ENCODE measurements around the gene LPCAT1.
"Not testable (repeated sequence)": the region's sequence is repeated elsewhere in the genome, so short reads cannot be mapped to it uniquely, and the experiment has no call there.

Gene LPCAT1, protein sequence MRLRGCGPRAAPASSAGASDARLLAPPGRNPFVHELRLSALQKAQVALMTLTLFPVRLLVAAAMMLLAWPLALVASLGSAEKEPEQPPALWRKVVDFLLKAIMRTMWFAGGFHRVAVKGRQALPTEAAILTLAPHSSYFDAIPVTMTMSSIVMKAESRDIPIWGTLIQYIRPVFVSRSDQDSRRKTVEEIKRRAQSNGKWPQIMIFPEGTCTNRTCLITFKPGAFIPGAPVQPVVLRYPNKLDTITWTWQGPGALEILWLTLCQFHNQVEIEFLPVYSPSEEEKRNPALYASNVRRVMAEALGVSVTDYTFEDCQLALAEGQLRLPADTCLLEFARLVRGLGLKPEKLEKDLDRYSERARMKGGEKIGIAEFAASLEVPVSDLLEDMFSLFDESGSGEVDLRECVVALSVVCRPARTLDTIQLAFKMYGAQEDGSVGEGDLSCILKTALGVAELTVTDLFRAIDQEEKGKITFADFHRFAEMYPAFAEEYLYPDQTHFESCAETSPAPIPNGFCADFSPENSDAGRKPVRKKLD

DNA sequence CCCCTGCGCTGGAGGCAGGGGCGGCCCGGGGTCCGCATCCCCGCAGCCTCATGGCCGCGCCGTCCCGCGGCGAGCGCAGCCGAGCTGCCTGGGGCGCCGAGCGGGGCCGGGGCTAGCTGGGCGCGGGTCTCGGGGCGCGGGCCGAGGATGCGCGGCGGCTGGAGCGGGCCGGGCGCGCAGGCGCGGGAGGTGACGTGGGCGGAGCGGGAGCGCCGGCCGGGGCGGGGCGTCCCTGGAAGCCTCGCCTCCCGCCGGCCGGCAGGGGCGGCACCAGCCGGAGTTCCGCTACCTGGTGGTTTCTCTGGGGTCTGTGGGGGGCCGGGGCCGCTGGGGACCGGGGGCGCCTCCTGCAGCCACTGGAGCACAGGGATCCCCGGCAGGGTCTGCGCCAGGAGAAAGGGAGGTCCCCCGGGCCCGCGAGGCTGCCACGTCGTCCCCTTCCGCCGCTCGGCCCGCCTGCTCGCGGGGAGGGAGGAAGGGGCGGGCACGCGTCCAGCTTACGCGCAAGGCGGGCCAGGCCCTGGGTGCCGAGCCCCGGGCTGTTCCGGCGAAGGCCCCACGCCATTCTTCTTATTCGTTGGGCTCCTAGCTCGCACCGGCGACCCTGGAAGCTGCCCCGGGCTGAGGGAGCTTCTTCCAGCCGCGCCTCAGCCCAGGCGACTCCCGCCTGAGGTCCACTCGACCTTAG lies at the start of gene LPCAT1:
TSS of gene LPCAT1 (minus strand) at position 168 of the 688 bp plus-strand sequence. CDS start at position 52, 116 bp downstream.
- no peak for DNase-seq (ENCODE audit: low read depth)

DNA sequence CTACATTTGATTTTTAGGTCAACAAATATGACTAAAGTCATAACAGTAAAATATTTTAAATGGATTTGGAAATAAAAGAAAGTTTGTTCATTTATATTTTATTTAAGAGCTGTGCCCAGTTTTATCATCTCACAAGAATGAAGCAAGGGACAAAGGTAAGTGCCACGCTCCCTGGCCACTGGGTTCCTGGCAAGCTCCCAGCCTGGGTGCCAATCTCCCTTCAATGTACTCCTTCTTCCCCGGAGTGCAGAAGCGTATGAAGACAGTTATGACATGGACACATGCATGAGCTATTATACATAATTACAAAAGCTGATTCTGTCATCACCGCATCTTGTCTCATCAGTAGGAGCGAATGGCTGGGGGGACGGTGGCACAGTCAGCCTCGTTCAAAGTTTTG lies 48.1 kb upstream of the LPCAT1 start:
- DNase-seq (ENCODE audit: low read depth) = not testable (repeated sequence)

DNA sequence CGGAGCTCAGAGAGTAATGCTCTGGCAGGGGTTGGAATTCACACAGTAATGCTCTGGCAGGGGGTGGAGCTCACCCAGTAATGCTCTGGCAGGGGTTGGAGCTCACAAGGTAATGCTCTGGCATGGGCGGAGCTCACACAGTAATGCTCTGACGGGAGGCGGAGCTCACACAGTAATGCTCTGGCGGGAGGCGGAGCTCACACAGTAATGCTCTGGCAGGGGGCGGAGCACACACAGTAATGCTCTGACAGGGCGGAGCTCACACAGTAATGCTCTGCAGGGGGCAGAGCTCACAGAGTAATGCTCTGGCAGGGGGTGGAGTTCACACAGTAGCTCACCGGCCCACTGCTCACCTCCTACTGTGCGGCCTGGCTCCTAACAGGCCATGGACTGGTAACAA lies 47.2 kb upstream of the LPCAT1 start:
- DNase-seq (ENCODE audit: low read depth) = no peak

DNA sequence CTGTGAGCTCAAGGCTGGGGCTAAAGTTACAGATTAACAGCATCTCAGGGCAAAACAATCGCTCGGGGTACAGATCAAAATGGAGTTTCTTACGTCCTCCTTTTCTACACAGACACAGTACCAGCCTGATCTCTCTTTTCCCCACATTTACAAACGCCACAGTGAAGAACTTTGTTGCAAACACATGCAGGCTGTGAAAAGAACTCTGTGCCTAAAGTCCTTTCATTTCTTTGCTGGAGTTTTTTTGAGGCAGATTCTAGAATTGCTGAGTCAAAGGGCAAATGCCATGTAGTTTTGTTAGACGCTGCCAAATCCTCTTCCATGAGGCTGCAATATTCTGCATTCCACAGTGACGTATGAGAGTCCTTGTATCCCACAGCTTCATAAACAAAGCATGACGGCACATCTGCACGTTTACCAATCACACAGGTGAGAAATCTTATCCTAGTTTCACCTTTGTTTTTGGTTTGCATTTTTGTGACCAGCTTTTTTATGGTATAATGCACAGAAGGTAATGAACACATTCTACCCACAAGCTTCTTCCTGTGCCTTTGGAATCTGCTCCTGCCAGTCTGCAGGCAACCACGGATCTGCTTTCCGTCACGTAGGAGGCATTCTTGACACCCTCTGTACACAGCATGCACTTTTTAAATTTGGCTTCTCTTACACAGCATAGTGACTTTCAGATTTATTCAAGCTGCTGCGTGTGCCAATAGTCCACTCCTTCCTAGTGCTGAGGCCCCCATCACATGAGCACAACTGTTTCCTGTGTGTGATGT lies 44.6 kb upstream of the LPCAT1 start:
- DNase-seq (ENCODE audit: low read depth) = peak; percentile 71

DNA sequence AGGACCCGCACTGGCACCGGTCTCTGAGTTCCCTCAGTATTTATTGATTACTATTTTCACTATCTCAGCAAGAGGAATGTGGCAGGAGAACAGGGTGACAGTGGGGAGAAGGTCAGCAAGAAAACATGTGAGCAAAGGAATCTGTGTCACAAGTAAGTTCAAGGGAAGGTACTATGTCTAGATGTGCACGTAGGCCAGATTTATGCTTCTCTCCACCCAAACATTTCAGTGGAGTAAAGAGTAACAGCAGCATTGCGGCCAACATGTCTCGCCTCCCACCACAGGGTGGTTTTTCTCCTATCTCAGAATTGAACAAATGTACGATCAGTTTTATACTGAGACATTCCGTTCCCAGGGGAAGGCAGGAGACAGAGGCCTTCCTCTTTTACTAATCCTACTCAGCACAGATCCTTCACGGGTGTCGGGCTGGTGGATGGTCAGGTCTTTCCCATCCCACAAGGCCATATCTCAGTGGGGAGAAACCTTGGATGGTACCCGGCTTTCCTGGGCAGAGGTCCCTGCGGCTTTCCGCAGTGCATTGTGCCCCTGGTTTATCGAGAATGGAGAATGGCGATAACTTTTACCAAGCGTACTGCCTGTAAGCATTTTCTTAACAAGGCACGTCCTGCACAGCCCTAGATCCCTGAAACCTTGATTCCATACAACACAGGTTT lies 43.9 kb upstream of the LPCAT1 start:
- DNase-seq (ENCODE audit: low read depth) = not testable (repeated sequence)

DNA sequence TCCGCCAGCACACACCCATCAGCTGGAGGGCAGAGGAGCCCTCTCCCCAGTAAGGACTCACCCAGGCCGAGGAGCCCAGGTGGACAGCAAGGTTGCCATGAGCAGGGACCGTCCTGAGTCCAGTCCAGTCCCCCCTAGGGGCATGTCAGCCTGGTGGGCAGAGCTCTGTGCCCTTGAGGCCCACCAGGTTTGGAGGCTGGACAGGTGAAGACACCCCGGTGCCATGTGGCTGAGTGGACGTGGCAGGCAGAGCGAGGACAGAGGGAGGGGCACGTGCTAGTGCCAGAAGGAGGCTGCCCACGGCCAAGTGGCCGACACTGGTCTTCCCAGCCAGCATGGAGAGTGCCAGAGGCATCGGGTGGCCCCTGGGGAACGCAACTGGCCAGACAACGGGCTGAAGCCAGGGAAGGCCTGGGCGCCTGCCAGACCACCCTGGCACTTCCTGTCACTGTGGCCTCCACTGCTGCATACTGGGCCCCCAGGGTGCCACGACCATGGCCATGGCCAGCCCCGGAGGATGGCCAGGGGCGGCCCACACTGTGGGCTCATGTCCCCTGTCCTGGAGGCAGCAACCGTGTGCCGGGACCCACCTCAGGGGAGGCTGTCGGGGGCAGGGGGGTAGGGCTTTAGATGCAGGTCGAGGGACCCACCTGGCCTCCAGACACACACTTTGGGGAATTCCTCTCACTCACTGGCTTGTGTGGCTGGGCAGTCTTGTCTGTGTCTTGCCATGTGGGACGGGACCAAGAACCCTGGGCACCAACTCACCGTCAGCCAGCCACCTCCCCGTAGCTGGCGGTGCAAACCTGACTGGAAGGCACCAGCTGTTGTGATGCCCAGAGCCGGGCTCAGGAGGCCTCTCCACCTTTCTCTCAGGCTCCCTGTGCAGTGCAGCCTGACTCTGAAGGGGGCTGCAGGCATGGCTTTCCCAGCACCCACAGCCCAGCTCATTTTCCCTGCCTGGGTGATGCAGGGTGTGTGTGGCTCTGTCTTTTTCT lies 42.3 kb upstream of the LPCAT1 start:
- DNase-seq (ENCODE audit: low read depth) = no peak

DNA sequence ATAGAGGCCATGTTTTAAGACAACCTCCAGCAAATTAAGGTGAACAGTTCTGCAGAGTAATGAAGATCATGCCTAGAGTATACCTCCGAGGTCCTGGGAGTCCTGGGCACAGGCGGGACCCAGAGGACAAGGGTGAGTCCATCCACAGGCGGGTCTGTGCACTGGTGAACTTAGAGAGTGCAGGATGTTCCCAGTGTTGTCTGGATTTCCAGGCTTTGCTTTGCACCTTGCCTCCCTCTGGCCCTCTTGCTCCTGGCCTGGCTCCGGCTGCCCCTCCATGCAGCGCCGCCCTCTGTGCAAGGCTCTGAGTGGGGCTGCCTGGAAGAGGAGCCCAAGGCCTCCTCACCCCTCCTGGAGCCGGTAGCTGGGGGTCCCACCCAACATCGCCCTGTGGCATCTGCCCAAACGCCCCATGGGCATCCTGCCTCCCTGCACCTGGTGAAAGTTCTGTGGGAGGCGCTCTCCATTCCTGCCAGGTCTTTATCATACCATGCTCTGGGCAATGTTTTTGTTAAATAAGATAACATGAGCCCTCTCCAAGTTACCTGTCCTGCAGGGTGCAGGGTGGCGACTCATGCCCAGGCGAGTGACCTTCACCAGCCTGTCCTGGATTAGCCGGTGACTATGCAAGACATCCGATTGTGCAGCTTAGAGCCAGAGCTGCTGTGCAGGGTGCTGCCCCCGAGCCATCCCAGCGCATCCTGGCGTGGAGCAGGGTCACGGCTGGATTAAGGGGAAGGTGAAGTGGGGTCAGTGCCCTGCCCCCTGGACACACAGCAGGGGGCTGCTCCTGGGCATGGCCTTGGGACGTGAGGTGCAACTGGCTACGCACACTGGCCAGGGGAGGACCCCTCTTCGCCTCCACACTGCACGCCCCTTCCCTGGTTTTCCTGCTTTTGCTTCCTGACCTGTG lies 41.3 kb upstream of the LPCAT1 start:
- DNase-seq (ENCODE audit: low read depth) = no peak

DNA sequence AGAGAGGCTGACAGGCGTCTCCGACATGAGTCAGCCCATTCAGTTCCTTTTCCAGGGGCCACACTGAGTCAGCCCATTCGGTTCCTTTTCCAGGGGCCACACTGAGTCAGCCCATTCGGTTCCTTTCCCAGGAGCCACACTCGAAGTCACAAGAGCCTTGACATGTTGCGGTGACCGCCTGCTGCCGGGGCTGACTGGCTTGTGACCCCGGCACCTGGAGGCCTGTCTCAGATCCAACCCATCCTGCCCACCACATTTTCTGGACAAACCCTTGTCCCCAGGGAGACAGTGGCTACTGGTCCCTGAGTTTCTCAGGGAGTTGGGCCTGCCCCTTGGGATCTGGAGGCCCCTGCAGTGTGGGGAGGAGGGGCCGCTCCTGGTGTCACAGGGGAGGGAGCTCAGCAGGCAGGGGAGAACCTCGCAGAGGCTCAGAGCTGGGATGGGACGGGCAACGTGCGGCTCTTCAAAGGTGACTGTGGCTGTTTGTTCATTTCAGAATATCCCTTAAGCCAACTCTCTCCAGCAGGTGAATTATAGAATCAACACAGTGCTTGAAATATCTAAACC lies 40.5 kb upstream of the LPCAT1 start:
- no peak for DNase-seq (ENCODE audit: low read depth)

DNA sequence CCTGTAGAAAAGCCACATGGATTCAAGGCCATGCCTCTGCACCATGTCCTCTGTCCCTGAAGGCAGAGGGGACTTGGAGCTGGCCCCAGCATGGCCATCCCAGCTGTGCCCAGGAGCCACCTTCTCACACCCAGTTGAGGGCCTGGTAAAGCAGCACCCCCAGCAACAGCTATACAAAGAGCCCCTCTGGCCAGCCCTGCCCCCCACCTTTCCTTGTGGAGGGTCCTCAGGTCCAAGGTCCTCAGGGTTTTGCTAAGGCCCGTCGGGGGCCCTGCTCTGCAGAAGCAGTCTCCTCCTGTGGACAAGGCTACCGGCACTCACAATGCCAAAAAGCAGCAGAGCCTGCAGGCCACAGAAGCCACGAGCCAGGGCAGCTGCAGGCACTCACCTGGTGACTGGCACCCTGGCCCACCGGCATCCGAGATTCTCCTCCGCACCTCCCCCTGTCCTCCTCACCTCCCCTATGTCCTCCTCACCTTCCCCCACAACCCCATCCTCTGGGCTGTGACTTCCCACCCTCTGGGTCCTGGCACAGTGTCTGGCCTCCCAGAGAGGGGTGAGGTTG lies 39.9 kb upstream of the LPCAT1 start:
- no peak for DNase-seq (ENCODE audit: low read depth)

DNA sequence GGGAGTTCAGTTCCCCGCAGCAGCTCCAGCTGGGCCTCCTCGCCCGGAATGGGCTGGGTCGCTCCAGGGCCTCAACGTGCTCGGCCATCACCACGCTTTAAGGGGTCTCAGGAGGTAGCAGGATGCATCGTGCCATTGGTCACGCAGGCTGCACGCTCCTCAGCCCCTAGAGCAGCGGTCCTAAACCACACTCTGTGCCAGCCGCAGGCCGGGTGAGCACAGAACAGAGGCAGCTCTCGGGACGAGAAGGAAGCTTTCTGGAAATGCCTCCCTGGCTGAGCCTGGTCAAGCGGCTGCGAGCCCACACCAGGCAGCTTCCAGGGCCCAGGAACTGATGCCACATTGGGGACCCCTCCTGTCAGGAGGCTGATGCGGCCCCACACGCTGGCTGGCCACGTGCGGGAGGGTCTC lies 39.3 kb upstream of the LPCAT1 start:
- no peak for DNase-seq (ENCODE audit: low read depth)

DNA sequence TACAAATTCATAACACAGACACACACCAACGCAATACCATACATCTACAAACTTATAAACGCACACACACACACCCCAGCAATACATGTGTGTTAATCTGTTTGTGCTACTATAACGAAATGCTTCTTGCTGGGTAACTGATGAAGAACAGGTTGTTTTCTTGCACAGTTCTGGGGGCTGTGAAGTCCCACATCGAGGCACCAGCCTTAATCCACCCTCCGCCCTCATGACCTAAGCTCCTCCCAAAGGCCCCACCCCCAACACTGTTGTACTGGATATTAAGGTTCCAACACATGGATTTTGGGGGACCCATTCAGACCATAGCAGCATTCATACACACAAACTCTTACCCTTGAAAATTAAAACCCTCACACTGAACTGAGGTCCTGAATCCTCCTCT lies 38.8 kb upstream of the LPCAT1 start:
- no peak for DNase-seq (ENCODE audit: low read depth)

DNA sequence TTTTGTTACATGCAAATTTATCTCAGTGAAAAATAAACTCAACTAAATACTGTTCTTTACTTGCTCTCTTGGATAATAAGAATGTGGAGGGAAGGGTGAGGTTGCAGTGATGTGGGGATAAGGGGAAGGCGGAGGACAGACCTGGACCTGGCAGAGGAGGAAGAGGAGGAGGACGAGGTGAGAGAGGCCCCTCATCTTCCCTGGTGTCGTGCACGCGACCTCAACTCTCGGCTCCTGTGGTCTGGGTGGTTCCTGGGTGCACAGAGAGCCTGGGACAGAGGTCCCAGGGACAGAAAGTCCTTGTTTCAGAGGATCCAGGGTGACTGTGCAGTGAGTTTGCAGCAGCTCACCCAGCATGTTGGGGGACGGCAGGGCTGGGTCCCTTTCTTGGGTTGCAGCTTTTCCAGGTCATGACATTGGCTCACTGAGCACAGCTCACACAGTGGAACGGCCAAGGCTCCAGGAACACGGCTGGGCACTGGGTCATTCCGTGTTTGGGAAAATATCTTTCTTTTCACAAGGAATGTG lies 37.7 kb upstream of the LPCAT1 start:
- no peak for DNase-seq (ENCODE audit: low read depth)

DNA sequence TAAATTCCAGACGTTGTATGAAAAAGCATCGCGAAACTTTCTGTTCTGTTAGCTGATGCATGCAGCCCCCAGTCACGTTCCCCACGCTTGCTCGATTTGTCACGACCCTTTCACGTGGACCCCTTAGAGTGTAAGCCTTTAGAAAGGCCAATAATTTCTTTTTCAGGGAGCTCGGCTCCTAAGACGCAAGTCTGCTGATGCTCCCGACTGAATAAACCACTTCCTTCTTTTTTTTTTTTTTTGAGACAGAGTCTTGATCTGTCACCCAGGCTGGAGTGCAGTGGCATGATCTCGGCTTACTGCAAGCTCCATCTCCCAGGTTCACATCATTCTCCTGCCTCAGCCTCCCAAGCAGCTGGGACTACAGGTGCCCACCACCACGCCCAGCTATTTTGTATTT lies 36.7 kb upstream of the LPCAT1 start:
- DNase-seq (ENCODE audit: low read depth) = not testable (repeated sequence)

DNA sequence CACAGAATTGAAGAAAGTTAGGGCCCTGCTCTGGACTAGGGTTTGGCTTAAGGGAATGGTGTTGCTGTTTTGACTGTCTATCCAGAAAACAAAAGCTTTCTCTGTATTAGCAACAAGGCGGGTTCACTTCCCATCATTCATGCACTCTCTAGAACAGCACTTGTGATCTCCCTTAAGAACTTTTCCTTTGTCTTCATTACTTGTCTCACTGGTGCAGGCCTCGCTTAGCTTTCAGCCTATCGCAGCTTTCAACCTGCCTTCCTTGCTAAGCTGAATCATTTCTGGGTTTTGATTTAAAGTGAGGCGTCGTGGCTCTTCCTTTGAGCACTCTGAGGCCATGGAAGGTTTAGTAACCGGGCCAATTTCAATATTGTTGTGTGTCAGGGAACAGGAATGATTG lies 35.2 kb upstream of the LPCAT1 start:
- DNase-seq (ENCODE audit: low read depth) = no peak

DNA sequence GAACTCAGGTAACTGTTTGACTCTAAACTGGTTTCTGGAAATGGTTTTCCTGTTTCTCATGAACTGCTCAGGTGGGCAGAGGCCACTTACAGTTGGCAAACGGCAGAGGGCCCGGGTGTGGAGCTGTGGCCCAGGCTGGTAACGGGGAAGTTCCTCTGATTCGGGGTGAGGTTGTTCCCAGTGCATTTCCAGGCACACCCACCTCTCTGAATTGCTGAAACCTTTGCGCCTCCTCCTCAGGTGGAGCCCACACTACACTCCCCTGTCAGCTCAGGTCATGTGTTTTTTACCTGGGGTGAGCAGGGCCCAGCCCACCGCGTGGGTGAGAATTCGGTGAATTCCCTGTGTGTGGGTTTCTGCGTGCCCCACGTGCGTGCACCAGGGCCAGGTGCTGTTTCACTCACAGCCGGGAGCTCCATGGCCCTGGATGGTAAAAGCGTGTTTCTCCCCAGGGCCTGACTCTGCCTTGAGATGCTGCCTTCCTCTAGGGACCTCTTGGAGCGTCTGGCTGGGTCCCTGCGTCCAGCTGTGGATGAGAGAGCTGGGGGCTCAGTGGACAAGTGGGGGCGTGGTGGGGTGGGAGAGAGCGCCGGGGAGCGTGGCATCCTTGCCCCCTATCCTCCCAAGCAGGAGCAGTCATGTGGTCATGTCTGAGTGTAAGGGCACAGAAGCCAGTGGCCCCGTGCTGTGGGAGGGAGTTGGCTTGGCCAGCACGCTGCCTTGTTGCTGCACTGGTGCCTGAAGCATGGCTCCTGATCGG lies 33.5 kb upstream of the LPCAT1 start:
- no peak for DNase-seq (ENCODE audit: low read depth)

DNA sequence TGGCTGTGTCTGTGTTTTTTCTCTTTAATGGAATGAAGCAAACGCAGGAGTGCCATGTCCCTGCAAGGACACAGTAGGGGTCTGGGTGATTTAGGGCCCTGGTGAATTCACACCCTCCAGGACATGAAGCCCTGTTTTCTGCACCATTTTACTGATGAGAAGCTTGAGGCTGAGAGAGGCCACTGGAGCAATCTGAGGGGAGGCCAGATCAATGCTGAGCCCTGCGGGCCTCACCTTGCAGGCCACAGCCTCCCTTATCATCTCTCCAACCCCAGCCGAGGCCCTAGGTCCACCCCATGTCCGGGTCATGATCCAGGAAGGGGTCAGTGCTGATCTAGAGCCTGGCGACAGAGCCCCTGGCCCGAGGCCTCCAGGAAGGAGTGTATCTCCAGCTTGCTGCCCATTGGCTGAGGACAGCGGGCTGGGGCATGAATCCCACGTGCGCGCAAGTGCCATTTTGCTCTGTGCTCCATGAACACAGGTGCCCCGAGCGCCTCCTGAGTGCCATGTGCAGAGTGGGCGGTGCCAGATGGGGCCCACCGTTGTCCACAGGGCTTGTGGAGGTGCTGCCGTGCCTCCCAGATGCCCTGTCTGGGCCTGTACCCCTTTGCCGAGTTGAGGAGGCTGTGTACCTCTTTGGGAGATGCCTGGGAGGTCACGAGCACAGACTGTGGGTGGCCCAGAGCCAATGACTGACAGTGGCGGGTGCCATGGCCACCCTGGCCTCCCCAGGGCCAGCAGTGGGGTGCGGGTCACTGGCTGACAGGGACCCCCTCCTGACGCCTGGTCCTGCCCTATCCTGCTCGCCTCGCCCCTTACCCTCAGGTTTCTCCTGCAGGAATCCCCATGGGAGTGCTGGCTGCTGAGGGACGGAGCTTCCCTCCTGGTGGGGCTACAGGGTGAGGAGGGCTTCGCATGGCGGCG lies 32.3 kb upstream of the LPCAT1 start:
- no peak for DNase-seq (ENCODE audit: low read depth)
